HL-60 (cell line): ENCODE measurements around the gene MED4.

ENCODE experiments used
- GABPA ChIP-seq: IDR thresholded peaks from 2 replicates; pipeline ENCODE4 v1.6.1; 2012; ENCODE audit warnings: low read depth
- POLR2AphosphoS5 ChIP-seq: IDR thresholded peaks from 2 replicates; pipeline ENCODE4 v1.6.1; 2012; ENCODE audit warnings: low read depth
- TF ChIP-seq, protein P1 (sequence below): IDR thresholded peaks from one replicate; pipeline ENCODE4 v1.5.1; 2011; ENCODE audit warnings: low read length, control low read depth, inconsistent platforms; ENCODE audit not compliant: insufficient read depth
- TF ChIP-seq, protein P2 (sequence below): IDR thresholded peaks from 2 replicates; pipeline ENCODE4 v1.6.1; 2012; ENCODE audit warnings: low read depth; ENCODE audit not compliant: insufficient replicate concordance

DNA sequence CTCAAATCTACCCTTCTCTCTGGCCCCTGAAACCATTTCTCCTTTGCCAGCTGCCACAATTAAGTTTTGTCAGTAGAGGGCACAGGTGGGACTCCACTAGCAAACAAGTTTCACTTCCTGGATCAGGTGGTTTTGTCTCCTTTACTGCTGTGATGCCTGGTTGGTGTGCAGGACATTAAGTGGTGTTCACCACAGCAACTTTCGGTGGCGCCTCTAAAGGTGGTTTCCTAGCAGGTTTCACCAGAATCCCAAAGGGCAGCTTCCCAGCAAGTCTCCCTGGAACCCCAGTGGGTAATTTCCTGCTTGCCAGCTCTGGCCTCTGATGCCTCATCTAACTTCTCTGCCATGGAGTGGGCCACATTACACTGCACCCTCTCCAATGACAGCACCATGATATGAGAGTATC is 16.6 kb downstream of the MED4 start:
- TF ChIP-seq, protein P1, sequence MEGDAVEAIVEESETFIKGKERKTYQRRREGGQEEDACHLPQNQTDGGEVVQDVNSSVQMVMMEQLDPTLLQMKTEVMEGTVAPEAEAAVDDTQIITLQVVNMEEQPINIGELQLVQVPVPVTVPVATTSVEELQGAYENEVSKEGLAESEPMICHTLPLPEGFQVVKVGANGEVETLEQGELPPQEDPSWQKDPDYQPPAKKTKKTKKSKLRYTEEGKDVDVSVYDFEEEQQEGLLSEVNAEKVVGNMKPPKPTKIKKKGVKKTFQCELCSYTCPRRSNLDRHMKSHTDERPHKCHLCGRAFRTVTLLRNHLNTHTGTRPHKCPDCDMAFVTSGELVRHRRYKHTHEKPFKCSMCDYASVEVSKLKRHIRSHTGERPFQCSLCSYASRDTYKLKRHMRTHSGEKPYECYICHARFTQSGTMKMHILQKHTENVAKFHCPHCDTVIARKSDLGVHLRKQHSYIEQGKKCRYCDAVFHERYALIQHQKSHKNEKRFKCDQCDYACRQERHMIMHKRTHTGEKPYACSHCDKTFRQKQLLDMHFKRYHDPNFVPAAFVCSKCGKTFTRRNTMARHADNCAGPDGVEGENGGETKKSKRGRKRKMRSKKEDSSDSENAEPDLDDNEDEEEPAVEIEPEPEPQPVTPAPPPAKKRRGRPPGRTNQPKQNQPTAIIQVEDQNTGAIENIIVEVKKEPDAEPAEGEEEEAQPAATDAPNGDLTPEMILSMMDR, result peak; percentile 15
- no peak for TF ChIP-seq POLR2AphosphoS5
- TF ChIP-seq, protein P2, sequence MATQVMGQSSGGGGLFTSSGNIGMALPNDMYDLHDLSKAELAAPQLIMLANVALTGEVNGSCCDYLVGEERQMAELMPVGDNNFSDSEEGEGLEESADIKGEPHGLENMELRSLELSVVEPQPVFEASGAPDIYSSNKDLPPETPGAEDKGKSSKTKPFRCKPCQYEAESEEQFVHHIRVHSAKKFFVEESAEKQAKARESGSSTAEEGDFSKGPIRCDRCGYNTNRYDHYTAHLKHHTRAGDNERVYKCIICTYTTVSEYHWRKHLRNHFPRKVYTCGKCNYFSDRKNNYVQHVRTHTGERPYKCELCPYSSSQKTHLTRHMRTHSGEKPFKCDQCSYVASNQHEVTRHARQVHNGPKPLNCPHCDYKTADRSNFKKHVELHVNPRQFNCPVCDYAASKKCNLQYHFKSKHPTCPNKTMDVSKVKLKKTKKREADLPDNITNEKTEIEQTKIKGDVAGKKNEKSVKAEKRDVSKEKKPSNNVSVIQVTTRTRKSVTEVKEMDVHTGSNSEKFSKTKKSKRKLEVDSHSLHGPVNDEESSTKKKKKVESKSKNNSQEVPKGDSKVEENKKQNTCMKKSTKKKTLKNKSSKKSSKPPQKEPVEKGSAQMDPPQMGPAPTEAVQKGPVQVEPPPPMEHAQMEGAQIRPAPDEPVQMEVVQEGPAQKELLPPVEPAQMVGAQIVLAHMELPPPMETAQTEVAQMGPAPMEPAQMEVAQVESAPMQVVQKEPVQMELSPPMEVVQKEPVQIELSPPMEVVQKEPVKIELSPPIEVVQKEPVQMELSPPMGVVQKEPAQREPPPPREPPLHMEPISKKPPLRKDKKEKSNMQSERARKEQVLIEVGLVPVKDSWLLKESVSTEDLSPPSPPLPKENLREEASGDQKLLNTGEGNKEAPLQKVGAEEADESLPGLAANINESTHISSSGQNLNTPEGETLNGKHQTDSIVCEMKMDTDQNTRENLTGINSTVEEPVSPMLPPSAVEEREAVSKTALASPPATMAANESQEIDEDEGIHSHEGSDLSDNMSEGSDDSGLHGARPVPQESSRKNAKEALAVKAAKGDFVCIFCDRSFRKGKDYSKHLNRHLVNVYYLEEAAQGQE, result no peak
- TF ChIP-seq GABPA, result no peak
